ENCODE data around the gene WDR26.
"Not testable (repeated sequence)": the region's sequence is repeated elsewhere in the genome, so short reads cannot be mapped to it uniquely, and the experiment has no call there.

WDR26 gene

GRCh38 chr1:224368409-224368808, 66.2 kb downstream of the WDR26 start:
- no peak overlapping the region for H3K4me3 ChIP-seq (ENCODE audit: low read length)
- TF ChIP-seq, protein P1, sequence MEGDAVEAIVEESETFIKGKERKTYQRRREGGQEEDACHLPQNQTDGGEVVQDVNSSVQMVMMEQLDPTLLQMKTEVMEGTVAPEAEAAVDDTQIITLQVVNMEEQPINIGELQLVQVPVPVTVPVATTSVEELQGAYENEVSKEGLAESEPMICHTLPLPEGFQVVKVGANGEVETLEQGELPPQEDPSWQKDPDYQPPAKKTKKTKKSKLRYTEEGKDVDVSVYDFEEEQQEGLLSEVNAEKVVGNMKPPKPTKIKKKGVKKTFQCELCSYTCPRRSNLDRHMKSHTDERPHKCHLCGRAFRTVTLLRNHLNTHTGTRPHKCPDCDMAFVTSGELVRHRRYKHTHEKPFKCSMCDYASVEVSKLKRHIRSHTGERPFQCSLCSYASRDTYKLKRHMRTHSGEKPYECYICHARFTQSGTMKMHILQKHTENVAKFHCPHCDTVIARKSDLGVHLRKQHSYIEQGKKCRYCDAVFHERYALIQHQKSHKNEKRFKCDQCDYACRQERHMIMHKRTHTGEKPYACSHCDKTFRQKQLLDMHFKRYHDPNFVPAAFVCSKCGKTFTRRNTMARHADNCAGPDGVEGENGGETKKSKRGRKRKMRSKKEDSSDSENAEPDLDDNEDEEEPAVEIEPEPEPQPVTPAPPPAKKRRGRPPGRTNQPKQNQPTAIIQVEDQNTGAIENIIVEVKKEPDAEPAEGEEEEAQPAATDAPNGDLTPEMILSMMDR (conservative IDR thresholded peaks at IDR 0.05; ENCODE audit: low read depth, low read length) = no peak
- DNase-seq (ENCODE audit: low read depth) = no peak

- TF ChIP-seq, protein P1 (conservative IDR thresholded peaks at IDR 0.05; ENCODE audit: low read depth, low read length) = no peak
- no peak overlapping the region for H3K4me3 ChIP-seq (ENCODE audit: low read length)
- no peak for DNase-seq (ENCODE audit: low read depth)
Measured at GRCh38 chr1:224359207-224359606, 75.4 kb downstream of the WDR26 start.

DNA sequence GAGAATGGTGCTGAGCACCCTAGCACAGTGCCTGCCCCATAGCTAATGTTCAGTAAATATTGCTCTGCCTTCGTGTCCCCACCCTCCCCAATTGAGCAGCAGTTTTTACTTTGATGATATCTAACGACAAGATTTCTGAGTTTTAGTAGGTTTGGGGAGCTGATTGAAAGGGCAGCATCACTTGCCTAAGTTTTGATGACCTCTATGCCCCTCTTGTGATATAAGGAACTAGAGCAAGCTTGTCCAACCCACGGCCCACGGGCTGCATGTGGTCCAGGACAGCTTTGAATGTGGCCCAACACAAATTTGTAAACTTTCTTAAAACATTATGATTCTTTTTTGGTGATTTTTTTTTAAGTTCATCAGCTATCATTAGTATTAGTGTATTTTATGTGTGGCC, 76.4 kb downstream of the WDR26 start:
- DNase-seq (ENCODE audit: low read depth) = no peak
- H3K4me3 ChIP-seq (ENCODE audit: low read length) = peak overlapping the region; percentile 59
- TF ChIP-seq, protein P1 (conservative IDR thresholded peaks at IDR 0.05; ENCODE audit: low read depth, low read length) = no peak

- H3K4me3 ChIP-seq (ENCODE audit: low read length) = peak overlapping the region; percentile 59
- TF ChIP-seq, protein P1 (conservative IDR thresholded peaks at IDR 0.05; ENCODE audit: low read depth, low read length) = no peak
- DNase-seq (ENCODE audit: low read depth) = peak; percentile 61
Measured at GRCh38 chr1:224357626-224358124, 76.9 kb downstream of the WDR26 start.

- peak within 1 kb of the TSS; percentile 59 for H3K4me3 ChIP-seq (ENCODE audit: low read length)
- TF ChIP-seq, protein P1 (conservative IDR thresholded peaks at IDR 0.05; ENCODE audit: low read depth, low read length) = no peak
- peak; percentile 91 for DNase-seq (ENCODE audit: low read depth)
Measured at GRCh38 chr1:224356685-224357625, 77.6 kb downstream of the WDR26 start, which contains the start of gene CNIH4. TSS of gene CNIH4 (plus strand) at chr1:224356879. CDS start at chr1:224356925, 46 bp downstream.

DNA sequence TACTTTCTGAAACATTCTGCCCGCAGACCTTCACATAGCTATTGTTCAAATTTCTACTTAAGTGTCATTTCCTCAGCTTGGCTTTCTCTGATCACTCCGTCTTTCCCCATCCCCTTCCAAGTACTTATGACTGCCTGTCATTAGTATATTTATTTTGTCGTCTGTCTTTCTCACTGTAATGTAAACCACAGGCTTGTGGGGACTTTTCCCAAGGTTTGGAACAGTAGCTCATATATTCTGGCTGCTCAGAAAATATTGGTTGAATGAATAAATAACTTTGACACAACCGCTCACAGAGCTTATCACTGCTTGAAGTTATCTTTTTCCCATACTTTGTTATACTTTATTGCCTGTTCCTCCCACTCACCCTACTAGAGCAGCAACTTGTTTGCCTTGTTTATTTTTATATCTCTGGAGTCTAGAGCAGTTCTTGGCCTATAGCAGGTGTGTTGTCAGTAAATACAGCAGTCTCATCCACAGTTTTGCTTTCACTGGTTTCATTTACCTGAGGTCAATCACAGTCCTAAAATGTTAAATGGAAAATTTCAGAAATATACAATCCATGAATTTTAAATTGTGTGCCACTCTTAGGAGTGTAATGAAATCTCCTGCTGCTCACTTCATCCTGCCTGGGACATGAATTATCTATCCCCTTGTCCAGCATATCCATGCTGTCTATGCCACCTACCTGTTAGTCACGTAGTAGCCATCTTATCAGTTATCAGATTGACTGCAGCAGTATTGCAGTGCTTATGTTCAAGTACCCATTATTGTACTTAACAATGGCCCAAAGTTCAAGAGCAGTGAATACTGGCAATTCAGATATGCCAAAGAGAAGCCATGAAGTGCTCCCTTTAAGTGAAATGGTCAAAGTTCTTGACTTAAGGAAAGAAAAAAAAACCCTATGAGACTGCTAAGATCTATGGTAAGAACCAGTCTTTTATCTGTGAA, 80.3 kb downstream of the WDR26 start:
- TF ChIP-seq, protein P1 (conservative IDR thresholded peaks at IDR 0.05; ENCODE audit: low read depth, low read length) = no peak
- DNase-seq (ENCODE audit: low read depth) = no peak
- no peak overlapping the region for H3K4me3 ChIP-seq (ENCODE audit: low read length)

DNA sequence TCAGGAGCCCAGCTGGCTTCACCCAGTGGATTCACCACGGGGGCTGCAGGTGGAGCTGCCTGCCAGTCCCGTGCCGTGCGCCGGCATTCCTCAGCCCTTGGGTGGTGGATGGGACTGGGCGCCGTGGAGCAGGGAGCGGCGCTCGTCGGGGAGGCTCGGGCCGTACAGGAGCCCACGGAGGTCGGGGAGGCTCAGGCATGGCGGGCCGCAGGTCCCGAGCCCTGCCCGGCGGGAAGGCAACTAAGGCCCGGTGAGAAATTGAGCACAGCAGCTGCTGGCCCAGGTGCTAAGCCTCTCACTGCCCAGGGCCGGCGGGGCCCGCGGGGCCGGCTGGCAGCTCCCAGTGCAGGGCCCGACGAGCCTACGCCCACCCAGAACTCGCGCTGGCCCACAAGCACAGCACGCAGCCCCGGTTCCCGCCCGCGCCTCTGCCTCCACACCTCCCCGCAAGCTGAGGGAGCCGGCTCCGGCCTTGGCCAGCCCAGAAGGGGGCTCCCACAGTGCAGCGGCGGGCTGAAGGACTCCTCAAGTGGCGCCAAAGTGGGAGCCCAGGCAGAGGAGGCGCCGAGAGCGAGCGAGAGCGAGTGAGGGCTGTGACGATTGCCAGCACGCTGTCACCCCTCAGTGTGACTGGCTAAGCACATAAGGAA, 82.0 kb downstream of the WDR26 start:
- not testable (repeated sequence) for DNase-seq (ENCODE audit: low read depth); H3K4me3 ChIP-seq (ENCODE audit: low read length)

- not testable (repeated sequence) for DNase-seq (ENCODE audit: low read depth); H3K4me3 ChIP-seq (ENCODE audit: low read length)
Measured at GRCh38 chr1:224349716-224350115, 84.9 kb downstream of the WDR26 start.

All from retinal pigment epithelial cell (primary cell).